ENCODE measurements around the gene NTSR2.

DNA sequence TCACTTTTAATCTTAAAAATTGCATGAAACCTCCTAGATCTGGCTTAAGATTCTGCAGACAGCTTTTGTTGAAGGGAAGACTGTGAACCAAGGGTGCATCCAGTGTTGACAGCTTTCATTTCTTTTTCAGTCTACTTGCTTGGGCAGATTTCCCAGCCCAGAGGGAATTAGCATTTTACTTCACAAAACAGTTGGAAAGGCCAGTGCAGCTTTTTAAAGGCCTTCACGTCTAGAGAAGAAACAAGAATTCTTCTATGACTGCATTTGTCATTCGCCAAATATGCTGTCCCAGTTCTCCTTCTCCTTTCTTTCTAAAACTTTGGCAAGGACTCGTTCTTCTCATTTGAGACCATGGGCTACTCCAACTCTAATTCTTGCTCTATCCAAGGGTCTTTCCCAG is 17.4 kb downstream of the NTSR2 start:
- no peak for TF ChIP-seq JUN (IDR thresholded peaks at IDR 0.05; ENCODE audit: low read depth, low read length)
- no peak for TF ChIP-seq EP300 (IDR thresholded peaks at IDR 0.05; ENCODE audit: borderline replicate concordance in 1 of 2, low read depth in 2 of 2, low read length in 2 of 2)
- no peak for TF ChIP-seq PHF8 (conservative IDR thresholded peaks at IDR 0.05; ENCODE audit: low read depth, low read length)
